ENCODE measurements around the gene BEGAIN. TPM values are rescaled to one million over a fixed set of nuclear protein-coding genes. Genes with fewer than 3 reads are reported as not detected.

The BEGAIN gene
- total RNA-seq (2022; extraction: Qiagen RNA extraction): 5.4 to 7.0 TPM (median 5.8 TPM) in 5 replicates

GRCh38 chr14:100587086-100587762 lies at the start of gene BEGAIN:
BEGAIN (minus strand) TSS chr14:100587417; CDS start chr14:100587290, 127 bp downstream.

Other genes starting within 250 kb of the BEGAIN start
- 8.9 to 10.4 TPM (median 9.5 TPM) in 5 replicates for gene WDR25, start 210.9 kb downstream of the BEGAIN start, total RNA-seq (2022; extraction: Qiagen RNA extraction)
- 0.10 to 0.31 TPM (median 0.21 TPM) in 5 replicates for gene DLK1, start 139.5 kb upstream of the BEGAIN start, total RNA-seq (2022; extraction: Qiagen RNA extraction)
- 41.2 to 54.4 TPM (median 49.7 TPM) in 5 replicates for gene MEG3, start 238.7 kb upstream of the BEGAIN start, total RNA-seq (2022; extraction: Qiagen RNA extraction)

Measured in A549 treated with Hydrocortisone at 1 μM for 4 hours (cell line).